Fibroblast of upper back skin (primary cell): ENCODE results near the gene TP53BP1.
"Not testable (repeated sequence)": the region's sequence is repeated elsewhere in the genome, so short reads cannot be mapped to it uniquely, and the experiment has no call there.

Experiments used
- DNase-seq: peaks from one replicate; pipeline ENCODE4 v3.0.0-alpha.2; 2013

Gene TP53BP1

DNA sequence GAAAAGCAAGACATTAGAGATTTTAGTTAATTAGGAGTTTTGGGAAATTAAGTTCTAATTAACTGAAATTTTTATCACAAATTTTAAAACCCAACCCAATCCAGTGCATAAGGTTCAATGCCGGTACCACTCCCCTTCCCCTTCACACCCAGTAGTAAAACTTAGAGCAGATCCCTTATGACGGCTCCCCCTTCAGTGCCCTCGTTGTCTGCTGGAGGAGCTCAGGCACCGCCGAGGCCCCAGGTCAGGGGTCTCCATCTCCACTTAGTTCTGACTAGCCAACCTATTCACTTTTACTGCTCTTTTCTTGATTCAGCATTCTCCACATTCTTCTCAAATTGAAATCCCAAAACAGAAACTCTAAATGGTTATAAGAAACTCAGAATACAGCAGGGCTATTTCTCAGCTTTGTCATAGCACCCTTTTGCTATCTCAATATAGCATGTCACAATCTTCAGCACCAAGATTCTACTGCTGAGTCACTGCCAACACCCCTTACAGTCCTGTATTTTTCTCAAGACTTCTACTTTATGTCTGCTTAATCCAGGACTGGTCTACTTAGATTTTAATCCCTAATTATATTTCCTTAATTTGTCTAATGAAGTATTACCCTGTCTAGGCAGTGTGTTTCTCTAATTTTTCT is 82.3 kb downstream of the TP53BP1 start:
- DNase-seq: no peak

DNA sequence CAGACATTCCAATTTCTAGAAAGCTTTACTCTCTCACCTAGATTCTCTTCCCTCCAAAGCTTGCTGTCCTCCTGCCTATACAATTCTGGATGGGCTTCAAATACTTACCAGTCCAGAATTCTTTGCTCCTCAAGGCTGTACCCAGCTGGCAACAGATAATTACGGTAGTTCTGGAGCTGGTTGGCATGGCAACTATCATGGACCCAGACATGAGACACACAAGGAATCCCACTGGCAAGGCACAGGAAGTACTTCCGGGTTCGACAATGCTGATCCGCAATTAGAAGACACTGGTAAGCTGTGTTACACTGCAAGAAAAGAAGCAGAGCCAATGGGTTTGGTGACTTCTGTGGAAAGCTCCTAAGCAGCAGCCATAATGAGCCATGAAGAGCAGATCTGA is 84.2 kb downstream of the TP53BP1 start:
- DNase-seq: no peak

DNA sequence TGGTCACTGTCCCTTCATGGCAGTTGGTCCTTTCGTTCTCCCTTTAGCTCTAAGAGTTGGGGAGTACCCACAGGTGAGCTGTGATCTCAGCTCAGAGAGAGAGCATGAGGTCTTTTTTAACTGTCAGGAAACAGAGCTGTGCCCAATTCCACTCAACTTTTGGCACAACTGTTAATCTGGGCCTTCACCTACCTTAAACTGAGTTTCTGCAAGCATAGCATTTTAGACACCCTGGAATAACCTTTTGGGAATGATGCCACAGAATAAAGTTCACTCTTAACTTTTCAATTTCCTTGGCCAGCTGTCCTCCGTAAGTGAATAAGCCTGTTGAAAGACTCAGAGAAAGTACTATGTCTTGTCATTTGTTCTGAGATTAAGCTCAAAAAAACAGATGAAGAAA is 86.1 kb downstream of the TP53BP1 start:
- DNase-seq: no peak

DNA sequence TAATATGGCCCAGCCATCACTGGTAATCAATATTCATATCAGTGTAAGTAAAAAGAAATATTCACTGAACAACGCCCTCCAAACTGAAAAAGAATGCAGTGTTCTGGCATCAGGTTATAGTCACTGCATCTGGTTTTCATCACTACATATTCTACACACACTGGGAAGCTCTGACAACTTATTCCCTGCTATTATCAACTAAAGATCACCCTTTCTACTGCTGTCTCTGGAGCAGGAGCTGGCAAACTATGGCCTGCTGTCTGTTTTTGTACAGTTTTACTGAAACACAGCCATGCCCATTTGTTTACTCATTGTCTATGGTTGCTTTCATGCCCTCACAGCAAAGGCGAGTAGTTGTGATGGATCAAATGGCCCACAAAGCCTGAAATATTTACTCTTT is 86.8 kb downstream of the TP53BP1 start:
- DNase-seq: no peak

DNA sequence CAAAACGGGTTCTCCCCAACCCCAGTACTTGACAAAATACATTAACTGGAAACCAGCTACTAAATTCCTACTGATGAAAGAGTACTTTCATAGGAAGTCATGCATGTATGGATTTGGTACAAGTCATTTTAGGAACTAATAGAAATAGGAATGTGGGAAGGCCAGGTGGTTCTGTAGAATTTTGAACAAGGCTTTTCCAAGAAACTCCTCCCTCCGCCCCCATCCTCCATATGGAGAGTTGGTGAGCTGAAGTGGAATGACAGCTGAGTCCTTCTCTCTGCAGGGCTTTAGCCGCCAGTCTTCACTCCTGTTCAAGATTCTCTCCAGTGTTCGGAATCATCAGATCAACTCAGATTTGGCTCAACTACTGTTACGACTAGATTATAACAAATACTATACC is 88.8 kb downstream of the TP53BP1 start:
- no peak for DNase-seq

DNA sequence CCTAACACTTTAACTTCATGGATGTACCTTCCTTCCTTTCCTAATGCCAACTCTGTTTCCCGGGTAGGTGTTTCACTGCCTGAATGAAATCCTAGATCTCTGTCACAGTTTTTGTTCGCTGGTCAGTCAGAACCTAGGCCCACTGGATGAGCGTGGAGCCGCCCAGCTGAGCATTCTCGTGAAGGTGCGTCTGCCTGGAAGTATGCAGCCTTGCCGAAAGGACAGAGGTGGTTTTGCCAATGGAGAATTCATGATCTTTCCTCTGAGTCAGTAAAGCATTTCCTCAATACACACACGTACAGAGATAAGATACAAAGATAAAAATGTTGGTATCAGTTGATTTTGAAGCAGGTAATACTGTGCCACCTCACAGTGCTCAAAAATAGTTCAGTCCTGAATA is 89.3 kb downstream of the TP53BP1 start:
- DNase-seq: no peak

DNA sequence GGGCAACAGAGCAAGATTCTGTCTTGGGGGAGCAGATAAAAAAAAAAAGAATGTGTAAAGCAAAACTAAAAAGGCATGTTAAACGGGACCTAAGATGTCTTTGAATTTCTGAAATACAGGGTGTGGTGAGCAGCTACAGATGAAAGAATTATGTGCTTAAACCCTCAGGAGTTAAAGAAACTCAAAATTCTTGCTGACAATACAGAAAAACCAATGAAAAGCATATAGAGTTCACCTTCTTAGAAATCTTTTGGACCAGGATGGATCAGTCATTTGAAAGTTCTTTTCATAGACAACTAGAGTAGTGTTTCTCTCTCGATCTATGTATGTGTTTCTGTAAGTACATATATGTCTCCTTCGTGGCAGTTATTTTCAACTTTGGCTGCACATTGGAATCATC is 90.7 kb downstream of the TP53BP1 start:
- no peak for DNase-seq

DNA sequence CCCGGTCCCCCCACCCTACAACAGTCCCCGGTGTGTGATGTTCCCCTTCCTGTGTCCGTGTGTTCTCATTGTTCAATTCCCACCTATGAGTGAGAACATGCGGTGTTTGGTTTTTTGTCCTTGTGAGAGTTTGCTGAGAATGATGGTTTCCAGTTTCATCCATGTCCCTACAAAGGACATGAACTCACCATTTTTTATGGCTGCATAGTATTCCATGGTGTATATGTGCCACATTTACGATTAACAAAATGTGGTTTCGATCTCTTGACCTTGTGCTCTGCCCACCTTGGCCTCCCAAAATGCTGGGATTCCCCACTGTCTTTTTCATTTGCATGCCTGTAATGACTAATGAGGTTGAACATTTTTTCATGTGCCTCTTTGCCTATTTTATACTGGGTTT is 99.4 kb downstream of the TP53BP1 start:
- DNase-seq: not testable (repeated sequence)

DNA sequence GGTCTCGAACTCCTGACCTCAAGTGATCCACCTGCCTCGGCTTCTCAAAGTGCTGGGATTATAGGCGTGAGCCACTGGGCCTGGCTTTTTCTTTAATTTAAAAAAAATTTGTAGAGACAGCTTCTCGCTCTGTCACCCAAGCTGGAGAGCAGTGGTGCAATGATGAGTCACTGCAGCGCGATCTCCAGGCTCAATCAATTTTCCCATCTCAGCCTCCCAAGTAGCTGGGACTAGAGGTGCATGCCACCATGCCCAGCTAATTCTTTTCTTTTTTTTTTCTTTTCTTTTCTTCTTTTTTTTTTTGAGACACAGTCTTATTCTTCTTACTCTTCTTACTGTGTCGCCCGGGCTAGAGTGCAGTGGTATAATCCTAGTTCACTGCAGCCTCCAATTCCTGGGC is 102.2 kb downstream of the TP53BP1 start:
- DNase-seq: no peak

DNA sequence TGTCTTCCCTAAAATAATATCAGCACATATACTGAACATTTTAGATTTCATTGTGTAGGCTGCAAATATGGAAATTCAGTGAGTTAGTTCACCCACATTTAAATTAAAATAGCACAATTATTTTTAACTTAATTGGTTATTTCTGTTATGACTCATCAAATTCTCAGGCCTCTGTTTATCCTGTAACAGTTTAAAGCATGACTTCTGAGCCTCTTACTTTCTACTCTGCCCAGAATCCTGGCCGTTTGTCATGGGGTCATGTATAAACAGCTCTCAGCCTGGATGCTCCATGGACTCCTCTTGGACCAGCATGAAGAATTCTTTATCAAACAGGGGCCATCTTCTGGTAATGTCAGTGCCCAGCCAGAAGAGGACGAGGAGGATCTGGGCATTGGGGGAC is 109.9 kb downstream of the TP53BP1 start:
- no peak for DNase-seq

DNA sequence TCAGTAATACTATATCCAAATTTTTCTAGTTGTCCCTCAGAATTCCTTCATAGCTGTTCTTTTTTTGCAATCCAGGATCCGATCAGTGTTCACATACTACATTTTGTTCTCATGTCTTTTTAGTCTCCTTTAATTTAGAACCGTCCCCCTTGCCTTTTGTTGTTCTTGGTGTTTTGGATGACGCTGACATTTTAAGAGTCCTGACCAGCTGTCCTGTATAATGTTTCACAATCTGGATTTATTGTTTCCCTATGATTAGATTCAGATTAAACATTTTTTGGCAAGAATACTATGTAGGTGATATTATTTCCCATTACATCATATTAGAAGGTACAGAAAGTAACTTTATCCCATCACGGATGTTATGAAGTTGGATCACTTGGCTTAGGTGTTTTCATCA is 110.6 kb downstream of the TP53BP1 start:
- DNase-seq: no peak

DNA sequence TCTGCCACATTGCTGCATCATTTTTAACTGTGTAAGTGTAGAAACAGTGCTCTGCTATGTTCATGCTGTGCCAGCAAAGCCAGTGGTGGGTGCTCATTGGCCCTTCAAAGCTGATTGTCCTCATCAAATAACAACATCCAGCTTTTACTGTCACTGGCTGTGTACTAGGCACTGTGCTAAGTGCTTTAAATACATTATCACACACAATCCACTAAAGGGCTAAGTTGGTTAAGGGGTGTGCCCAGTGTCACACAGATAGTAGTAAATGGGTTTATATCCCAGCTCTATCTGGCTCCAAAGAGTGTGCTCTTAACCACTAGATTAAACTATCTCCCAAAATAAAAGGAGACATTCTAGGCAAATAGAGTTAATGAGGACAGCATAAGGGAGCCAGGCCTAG is 114.4 kb downstream of the TP53BP1 start:
- DNase-seq: no peak

DNA sequence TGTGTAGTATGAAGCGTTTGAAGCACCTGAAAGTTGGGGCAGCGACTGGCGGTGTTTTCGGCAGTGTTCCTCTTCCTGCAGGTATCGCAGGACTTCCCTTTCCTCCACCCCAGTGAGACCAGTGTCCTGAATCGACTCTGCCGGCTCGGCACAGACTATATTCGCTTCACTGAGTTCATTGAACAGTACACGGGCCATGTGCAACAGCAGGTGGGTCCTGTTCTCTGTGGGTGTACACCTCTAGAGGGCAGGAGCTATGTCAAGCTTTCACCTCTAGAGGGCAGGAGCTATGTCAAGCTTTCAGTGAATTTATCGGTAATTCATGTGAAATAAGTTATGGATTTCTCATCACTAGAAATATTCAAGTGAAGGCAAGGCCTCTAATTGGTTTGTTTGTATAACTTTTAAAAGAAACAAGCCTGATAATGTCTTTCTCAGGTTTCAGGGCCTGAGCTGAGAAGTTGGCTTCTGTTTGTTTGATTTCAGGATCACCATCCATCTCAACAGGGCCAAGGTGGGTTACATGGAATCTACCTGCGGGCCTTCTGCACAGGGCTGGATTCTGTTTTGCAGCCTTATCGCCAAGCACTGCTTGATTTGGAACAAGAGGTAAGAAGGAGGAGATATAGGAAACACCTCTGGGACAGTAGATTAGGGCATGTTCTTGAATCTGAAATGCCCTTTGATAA is 116.8 kb downstream of the TP53BP1 start:
- DNase-seq: peak; percentile 31

DNA sequence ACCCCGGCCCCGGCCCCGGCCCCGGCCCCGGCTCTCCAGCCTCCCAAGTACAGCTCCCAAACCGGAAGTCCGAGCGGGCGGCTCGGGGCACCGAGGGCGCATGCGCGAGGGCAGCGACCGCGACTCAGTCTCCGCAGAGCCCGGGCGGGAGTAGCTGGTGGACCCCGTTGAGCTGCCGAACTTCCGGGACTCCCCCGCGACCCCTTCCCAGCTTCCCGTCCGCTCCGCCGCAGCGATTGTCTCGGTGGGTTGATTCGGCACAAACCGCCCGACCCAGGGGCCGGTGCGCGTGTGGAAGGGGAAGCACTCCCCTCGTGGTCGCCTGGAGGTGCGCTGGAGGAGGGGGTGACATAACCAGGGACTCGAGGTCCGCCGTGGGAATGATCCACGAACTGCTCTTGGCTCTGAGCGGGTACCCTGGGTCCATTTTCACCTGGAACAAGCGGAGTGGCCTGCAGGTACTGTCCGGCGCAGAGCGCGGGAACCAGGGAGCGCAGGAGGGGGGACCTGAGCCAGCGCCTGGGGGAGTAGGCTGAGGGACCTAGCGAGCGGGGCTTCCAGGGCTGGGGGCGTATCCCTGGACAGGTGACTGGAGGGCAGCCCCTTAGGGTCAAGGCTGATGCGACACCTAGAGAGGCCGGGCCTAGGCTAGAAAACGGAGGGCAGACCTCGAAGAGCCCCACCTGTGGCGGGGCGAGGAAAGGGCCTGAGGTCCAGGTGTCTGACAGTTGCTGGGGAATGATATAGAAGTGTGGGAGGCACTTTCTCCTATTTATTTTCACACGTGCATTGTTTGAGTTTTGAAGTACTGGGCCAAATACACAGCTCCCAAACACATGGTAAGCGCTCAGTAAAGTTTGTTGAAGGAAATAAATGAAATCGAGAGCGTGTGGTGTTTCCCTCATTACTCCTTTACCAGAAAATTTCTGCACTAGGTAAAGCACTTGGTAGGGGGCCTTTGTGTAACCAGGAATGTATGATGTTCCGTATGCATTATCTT is 121.7 kb downstream of the TP53BP1 start, which contains the start of the genes TUBGCP4 and ZSCAN29:
TUBGCP4 (plus strand) TSS at position 127 of the 1,000 bp plus-strand sequence; CDS start at position 381, 254 bp downstream.
ZSCAN29 (minus strand) TSS at position 69 of the 1,000 bp plus-strand sequence. CDS start 1,130 bp downstream, outside the sequence.
- peak; percentile 81 for DNase-seq

DNA sequence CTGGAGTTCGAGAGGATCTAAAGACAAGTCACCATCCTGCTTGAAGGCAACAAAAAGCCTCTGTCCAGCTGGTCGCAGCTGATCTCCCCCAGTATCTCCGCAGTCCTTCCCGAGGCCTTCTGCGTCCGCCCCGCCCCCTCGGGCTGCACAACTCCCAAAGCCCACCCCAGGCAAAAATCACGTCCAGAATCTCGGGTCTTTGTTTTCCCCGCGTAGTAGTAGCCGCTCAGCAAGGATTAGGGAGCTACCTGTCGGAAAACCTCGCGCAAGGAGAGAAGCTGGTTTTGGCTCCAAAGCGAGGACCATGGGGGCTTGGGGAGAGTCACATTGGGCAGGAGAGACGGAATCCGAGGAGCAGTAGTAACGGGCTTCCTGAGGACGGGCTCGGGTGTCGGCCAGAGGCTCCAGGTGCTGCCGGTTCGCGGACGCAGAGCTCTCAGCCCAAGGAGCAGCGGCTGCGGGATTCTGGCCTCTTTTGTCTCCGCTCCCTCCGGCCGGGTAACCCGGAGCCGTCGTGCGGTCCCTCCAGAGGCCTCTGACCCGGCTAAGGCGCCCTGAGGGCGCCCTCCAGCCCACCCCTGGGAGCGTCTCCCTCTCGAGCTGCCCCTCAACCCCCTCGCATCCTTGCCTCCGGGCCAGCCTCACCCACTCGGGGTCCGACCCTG is 122.5 kb downstream of the TP53BP1 start:
- no peak for DNase-seq

DNA sequence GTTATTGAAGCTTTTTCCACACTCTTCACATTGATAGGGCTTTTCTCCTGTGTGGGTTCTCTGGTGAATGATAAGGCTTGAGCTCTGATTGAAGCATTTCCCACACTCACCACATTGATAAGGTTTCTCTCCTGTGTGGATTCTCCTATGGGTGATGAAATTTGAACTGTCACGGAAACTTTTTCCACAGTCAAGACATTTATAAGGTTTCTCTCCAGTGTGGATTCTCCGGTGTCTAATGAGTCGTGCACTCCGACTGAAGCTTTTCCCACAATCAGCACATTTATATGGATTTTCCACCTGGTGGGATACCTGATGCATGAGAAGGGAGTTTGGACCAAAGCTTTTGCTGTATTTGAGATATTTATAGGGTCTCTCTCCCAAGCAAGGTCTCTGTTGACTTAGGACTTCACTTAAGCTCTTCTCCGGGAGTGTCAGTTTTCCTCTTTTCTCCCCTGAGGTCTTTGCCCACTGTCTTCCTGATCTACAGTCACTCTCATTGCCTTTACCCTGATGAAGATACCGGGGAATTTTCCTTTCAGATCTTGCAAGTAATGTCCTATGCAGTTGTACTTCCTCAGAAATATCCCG is 131.5 kb downstream of the TP53BP1 start:
- DNase-seq: no peak

DNA sequence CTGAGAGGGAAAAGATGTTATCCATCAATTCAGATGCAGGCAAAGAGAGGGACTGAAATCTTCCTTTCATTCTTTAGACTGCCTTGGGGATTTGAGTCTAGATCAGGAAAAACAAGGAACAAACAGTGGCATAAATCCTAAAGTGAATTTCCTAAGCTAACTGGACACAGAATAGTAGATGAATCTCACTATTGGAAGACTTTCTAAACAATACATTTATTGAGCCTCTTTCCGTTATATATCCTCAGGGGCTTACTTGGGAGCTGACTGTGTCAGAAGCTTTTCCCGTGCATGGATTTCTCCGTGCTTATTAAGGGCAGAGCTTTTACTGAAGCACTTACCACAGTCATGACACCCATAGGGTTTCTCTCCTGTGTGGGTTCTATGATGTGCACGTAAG is 132.1 kb downstream of the TP53BP1 start:
- no peak for DNase-seq
